HepG2 (cell line): ENCODE results near the gene UAP1L1. TPM values are rescaled to one million over a fixed set of nuclear protein-coding genes. Genes with fewer than 3 reads are reported as not detected.

Experiments
- ATAC-seq: fragments of 200-7000 bp; cut with Tn5 transposase; 3 replicates; pipeline ENCODE4 v1.9.1; 2020; ENCODE audit warnings: mild to moderate bottlenecking, moderate library complexity
- BruUV-seq: library from RNA; stranded (reverse); fragments of 400-500 nt; replicated peaks from 2 replicates; lab custom pipeline; 2021; lab: Mats Ljungman, UMichigan
- CTCF ChIA-PET: fragments of 300-600 bp; formaldehyde crosslinking; extraction: SDS; loops from one replicate; lab custom pipeline; 2021; ENCODE audit warnings: low total read pairs, inconsistent platforms, low intra/inter-chr PET ratio; lab: Yijun Ruan, JAX
- POLR2A ChIA-PET: fragments of 350-600 bp; sonication (Branson Sonifier 250); formaldehyde crosslinking; loops from one replicate; lab custom pipeline; 2020; ENCODE audit warnings: antibody characterized with exemption, inconsistent platforms; lab: Yijun Ruan, JAX
- DNase-seq: peaks from one replicate; pipeline ENCODE4 v3.0.0-alpha.2; 2015; ENCODE audit warnings: low spot score
- FAIRE-seq: peaks from 3 replicates; lab custom pipeline; 2011; peaks lifted over from hg19 to GRCh38; lab: Jason Lieb, UNC
- H2AFZ ChIP-seq: one replicate; pipeline ENCODE4 v1.6.1; 2011; ENCODE audit warnings: low read length, inconsistent platforms
- H3K27ac ChIP-seq: fragments of 300-600 bp; 3 replicates; pipeline ENCODE4 v1.8.0; 2011; ENCODE audit warnings: mixed run types, mild to moderate bottlenecking, mixed read lengths, low read length, inconsistent platforms; ENCODE audit not compliant: insufficient read depth; ENCODE audit errors: extremely low read length
- H3K27me3 ChIP-seq, 2 experiments: fragments of 200-600 bp in 1 of 2; 2 replicates in 1 of 2; 3 replicates in 1 of 2; pipeline versions ENCODE4 v1.6.0 to v1.8.0; 2011; ENCODE audit warnings: low read length in 2 of 2, mild to moderate bottlenecking in 2 of 2, moderate library complexity in 2 of 2, inconsistent platforms in 1 of 2; ENCODE audit not compliant: insufficient read depth in 2 of 2, control insufficient read depth in 1 of 2
- H3K36me3 ChIP-seq, 2 experiments: fragments of 200-600 bp in 1 of 2; replicated peaks in 1 of 2; 2 replicates in 1 of 2; 3 replicates in 1 of 2; pipeline versions ENCODE4 v1.5.1 to v1.8.0; 2011; ENCODE audit warnings: low read length in 2 of 2, inconsistent platforms in 1 of 2; ENCODE audit not compliant: insufficient read depth in 2 of 2, control insufficient read depth in 1 of 2
- H3K4me1 ChIP-seq: 2 replicates; pipeline ENCODE4 v1.5.1; 2012; ENCODE audit warnings: low read length, inconsistent platforms; ENCODE audit not compliant: insufficient read depth
- H3K4me2 ChIP-seq: 2 replicates; pipeline ENCODE4 v1.6.0; 2011; ENCODE audit warnings: low read depth, low read length, inconsistent platforms
- H3K4me3 ChIP-seq, 3 experiments: fragments of 200-600 bp in 1 of 3; sonication (generic), shearing (Covaris generic) in 1 of 3; replicated peaks in 1 of 3; 2 replicates each; pipeline ENCODE4 v1.5.1; 2011 to 2016; ENCODE audit warnings: low read length in 3 of 3, inconsistent platforms in 2 of 3, low read depth in 2 of 3, mild to moderate bottlenecking in 2 of 3, control low read depth in 1 of 3, mixed read lengths in 1 of 3; ENCODE audit not compliant: insufficient read depth in 1 of 3
- H3K79me2 ChIP-seq: one replicate; pipeline ENCODE4 v1.6.1; 2011; ENCODE audit warnings: low read length, inconsistent platforms; ENCODE audit not compliant: insufficient read depth
- H3K9ac ChIP-seq: 2 replicates; pipeline ENCODE4 v1.6.0; 2011; ENCODE audit warnings: mild to moderate bottlenecking, low read depth, low read length, inconsistent platforms; ENCODE audit not compliant: insufficient read depth
- H3K9me3 ChIP-seq: 2 replicates; pipeline ENCODE4 v1.5.1; 2012; ENCODE audit warnings: mild to moderate bottlenecking, low read length
- H4K20me1 ChIP-seq: 2 replicates; pipeline ENCODE4 v1.6.0; 2011; ENCODE audit warnings: inconsistent platforms, mild to moderate bottlenecking, low read length, moderate library complexity; ENCODE audit not compliant: insufficient read depth
- ARID4A ChIP-seq: sonication (generic); formaldehyde crosslinking; IDR thresholded peaks from 2 replicates; pipeline ENCODE4 v1.5.0; 2020; ENCODE audit warnings: mild to moderate bottlenecking, missing genetic modification reagents, borderline replicate concordance
- EED ChIP-seq: sonication (generic); formaldehyde crosslinking; IDR thresholded peaks from 2 replicates; pipeline ENCODE4 v1.5.0; 2020; ENCODE audit warnings: mild to moderate bottlenecking, missing genetic modification reagents
- MAZ ChIP-seq, 2 experiments: sonication (generic) in 1 of 2; formaldehyde crosslinking in 1 of 2; IDR thresholded peaks; 2 replicates each; pipeline versions ENCODE4 v1.5.0 to v1.6.1; 2012 to 2020; ENCODE audit warnings: low read depth in 2 of 2, mild to moderate bottlenecking in 2 of 2, borderline replicate concordance in 1 of 2, improper control_type of control experiment in 1 of 2, low read length in 1 of 2, missing genetic modification reagents in 1 of 2, moderate library complexity in 1 of 2
- MLLT10 ChIP-seq: sonication (generic); formaldehyde crosslinking; IDR thresholded peaks from 2 replicates; pipeline ENCODE4 v1.4.0; 2020; ENCODE audit warnings: missing genetic modification reagents
- NFYC ChIP-seq: IDR thresholded peaks from 2 replicates; pipeline ENCODE4 v1.6.1; 2016; ENCODE audit warnings: missing genetic modification reagents, missing compliant biosample characterization
- TBX2 ChIP-seq: sonication (generic); formaldehyde crosslinking; IDR thresholded peaks from 2 replicates; pipeline ENCODE4 v1.5.0; 2020; ENCODE audit warnings: missing genetic modification reagents, mild to moderate bottlenecking, borderline replicate concordance
- UBTF ChIP-seq: sonication (generic); formaldehyde crosslinking; IDR thresholded peaks from 2 replicates; pipeline ENCODE4 v1.4.0; 2020; ENCODE audit warnings: mild to moderate bottlenecking, missing genetic modification reagents
- ZNF10 ChIP-seq: sonication (generic); formaldehyde crosslinking; IDR thresholded peaks from 2 replicates; pipeline ENCODE4 v1.4.0; 2020; ENCODE audit warnings: mild to moderate bottlenecking, low read depth, missing genetic modification reagents, borderline replicate concordance
- ZNF546 ChIP-seq: sonication (generic); formaldehyde crosslinking; conservative IDR thresholded peaks from 2 replicates; pipeline ENCODE4 v1.8.1; 2023; ENCODE audit warnings: mild to moderate bottlenecking, missing genetic modification reagents
- ZNF780A ChIP-seq: sonication (generic); formaldehyde crosslinking; IDR thresholded peaks from 2 replicates; pipeline ENCODE4 v1.8.0; 2022; ENCODE audit warnings: mild to moderate bottlenecking, missing genetic modification reagents, moderate library complexity
- ZSCAN21 ChIP-seq: sonication (generic); formaldehyde crosslinking; IDR thresholded peaks from 2 replicates; pipeline ENCODE4 v1.8.0; 2022; ENCODE audit warnings: mild to moderate bottlenecking, missing genetic modification reagents, moderate library complexity, borderline replicate concordance
- WGBS: methylation state at CpG from one replicate; pipeline ENCODE4 v1.1.6; 2017; ENCODE audit warnings: low lambda C conversion rate; 5-methylcytosine and 5-hydroxymethylcytosine counted together
- in situ Hi-C: cut with HindIII; loops from 2 replicates; pipeline ENCODE4 v1.10.0; 2017; ENCODE audit warnings: low pct_unique_long_range_greater_than_20kb; ENCODE audit not compliant: extremely low pct_ligation_motif_present
- intact Hi-C: fragments of 100-400 bp; cut with micrococcal nuclease; formaldehyde crosslinking; loops from one replicate; pipeline ENCODE4 v1.10.0; 2022; ENCODE audit not compliant: unreplicated experiment
- polyA plus RNA-seq, 8 experiments: library from polyadenylated mRNA; depleted of rRNA in 3 of 8; stranded (reverse) in 7 of 8; unstranded in 1 of 8; fragments of >200 nt; fragmentation: Illumina TruSeq in 4 of 8; extraction: Trizol in 4 of 8; gene quantifications; 2 replicates each; pipeline versions ENCODE4 v1.2.1 to v1.2.3, GENCODE V29; 2011 to 2016; ENCODE audit warnings: low read depth in 4 of 8, missing spikeins in 1 of 8, mixed read lengths in 1 of 8; ENCODE audit not compliant: insufficient read depth in 1 of 8
- total RNA-seq, 5 experiments: library from RNA; depleted of rRNA; stranded (reverse); fragments of >200 nt; fragmentation: Illumina TruSeq; extraction: Trizol; gene quantifications; 2 replicates each; pipeline ENCODE4 v1.2.3, GENCODE V29; 2016; ENCODE audit warnings: low read depth in 1 of 5

Gene UAP1L1
- total and polyA plus RNA-seq, 2 of the 13 experiments (the other 11 are each of a cell fraction or from before 2014, with no cell fraction given), result 5.4 to 6.4 TPM

GRCh38 chr9:137035507-137035834, 41.8 kb upstream of the UAP1L1 start:
- DNase-seq (no peak), FAIRE-seq (no peak), ATAC-seq (peak; percentile 41)
- Histone ChIP-seq H3K9ac (no peak overlapping the region), H3K4me2 (peak overlapping the region; percentile 44; the same call in 1 of the 2 replicates), H3K27me3 (0 out of 5 replicates have a peak, but pooled peaks cover 0 to 4% of the 10 kb centered on the region in 2 experiments), H4K20me1 (no peaks in the 10 kb centered on the region), H3K4me1 (peaks cover 44% of the 10 kb centered on the region), H3K4me3 (peak overlapping the region in 1 of 3 experiments; percentile 36; a peak in 1 of 6 replicates), H3K27ac (no peak overlapping the region), H3K36me3 (no peaks in the 10 kb centered on the region), H3K79me2 (no peaks in the 10 kb centered on the region), H2AFZ (no peak overlapping the region), H3K9me3 (no peaks in the 10 kb centered on the region)
- intact Hi-C loops (loop anchor here (1.0 to 2.0 kb wide), 2 partner anchors 87 to 248 kb away; no protein-coding TSS in a partner anchor), in situ Hi-C loops (loop anchor here (10.0 kb wide), 1 partner anchor 191 kb away; the partner anchor contains the start of genes AJM1 and PHPT1)
- CTCF ChIA-PET, result interaction anchor here (1.5 to 2.3 kb wide), 3 partner anchors 14 to 248 kb away, joined by 5 to 15 read pairs (median 10); no protein-coding TSS in a partner anchor
- 4% methylated on average over 4 of the region's 9 CpGs for WGBS
- BruUV-seq, result no TSS peak
- POLR2A ChIA-PET, result interaction anchor here (0.8 to 1.8 kb wide), 7 partner anchors 11 to 247 kb away, joined by 3 to 10 read pairs (median 3); partner anchors contain the start of genes C8G, FBXW5, MAN1B1 and SAPCD2
- TF ChIP-seq EED (CRISPR knock-in tag) (peak; percentile 77; the same call in 1 of the 2 replicates), TBX2 (CRISPR knock-in tag) (0 out of 2 replicates have a peak, but pooled peaks have one; percentile 52), ZNF780A (no peak), MLLT10 (CRISPR knock-in tag) (no peak), UBTF (CRISPR knock-in tag) (peak; percentile 11; the same call in 1 of the 2 replicates), ARID4A (CRISPR knock-in tag) (no peak; the same call in 1 of the 2 replicates), ZSCAN21 (CRISPR knock-in tag) (no peak), MAZ (IDR thresholded peaks at IDR 0.05; ENCODE audit: borderline replicate concordance, low read depth, low read length) (no peak), MAZ (CRISPR knock-in tag; IDR thresholded peaks at IDR 0.05; ENCODE audit: low read depth) (peak; percentile 55; the same call in 1 of the 2 replicates), ZNF10 (CRISPR knock-in tag) (0 out of 2 replicates have a peak, but pooled peaks have one; percentile 24), ZNF546 (CRISPR knock-in tag) (0 out of 2 replicates have a peak, but pooled peaks have one; percentile 10), NFYC (CRISPR knock-in tag) (no peak)
